ENCODE results near the gene CUL3.

The CUL3 gene

DNA sequence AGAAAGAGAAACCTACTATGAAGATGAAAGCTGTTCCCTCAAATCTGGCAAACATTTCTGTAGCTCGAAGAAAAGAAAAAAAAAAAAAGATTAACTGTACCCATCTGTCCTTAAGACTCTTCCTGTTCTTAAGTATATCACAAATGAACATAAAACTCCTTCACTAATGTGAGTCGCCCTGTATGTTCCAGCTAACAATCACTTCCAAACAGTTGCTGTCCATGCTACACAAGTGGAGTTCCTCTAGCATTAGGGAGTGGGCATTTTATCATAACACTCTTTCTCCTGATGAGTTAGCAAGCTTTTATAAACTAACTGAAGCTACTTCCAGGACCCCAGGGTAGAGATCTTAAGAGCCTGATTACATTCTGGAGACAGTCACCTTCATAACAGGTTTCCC, 5.8 kb downstream of the CUL3 start:
- no peak for DNase-seq

DNA sequence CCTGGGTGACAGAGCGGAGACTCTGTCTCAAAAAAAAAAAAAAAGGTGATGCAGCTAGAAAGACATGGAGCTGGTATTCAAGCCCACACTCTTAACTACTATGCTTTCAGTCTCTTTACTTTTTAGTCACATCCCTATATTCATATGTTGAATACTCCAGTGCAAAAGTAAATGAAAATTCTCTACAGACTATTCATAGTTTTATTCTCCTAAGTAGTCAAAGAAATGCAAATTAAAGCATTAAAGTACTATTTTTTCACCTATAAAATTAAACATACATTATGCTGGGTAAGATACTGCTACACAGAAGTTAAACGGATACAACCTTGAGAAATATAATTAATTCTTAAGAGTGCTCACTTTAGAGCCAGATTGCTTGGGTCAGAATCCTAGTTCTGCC, 7.6 kb downstream of the CUL3 start:
- DNase-seq, result no peak

DNA sequence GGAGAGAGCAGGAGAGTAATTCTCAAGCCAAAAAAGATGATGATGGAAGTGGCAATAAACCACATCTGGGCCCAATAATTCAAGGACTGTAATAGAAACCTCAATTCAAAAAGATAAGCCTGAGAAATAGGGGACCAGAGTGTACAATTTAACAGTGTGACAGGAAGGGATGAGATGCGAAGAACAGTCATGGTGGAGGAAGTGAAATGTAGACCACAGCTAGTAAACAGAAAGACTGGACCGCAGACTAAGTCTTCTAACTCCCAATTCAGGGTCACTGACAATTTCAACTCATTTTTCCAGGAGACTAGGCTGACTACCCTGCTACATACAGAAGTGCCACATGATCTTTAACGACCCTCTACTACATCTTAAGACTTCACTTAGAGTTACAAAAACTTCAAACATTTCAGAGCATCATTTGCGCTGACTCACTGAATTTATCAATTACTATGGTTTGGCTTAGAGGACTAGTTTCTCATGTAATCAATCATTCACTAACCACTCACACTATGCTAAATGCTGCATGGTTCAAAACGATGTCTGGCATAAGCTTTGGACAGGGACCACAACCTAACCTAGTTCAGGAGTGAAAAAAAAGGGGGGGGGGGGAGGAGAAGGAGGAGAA, 9.0 kb downstream of the CUL3 start:
- no peak for DNase-seq

DNA sequence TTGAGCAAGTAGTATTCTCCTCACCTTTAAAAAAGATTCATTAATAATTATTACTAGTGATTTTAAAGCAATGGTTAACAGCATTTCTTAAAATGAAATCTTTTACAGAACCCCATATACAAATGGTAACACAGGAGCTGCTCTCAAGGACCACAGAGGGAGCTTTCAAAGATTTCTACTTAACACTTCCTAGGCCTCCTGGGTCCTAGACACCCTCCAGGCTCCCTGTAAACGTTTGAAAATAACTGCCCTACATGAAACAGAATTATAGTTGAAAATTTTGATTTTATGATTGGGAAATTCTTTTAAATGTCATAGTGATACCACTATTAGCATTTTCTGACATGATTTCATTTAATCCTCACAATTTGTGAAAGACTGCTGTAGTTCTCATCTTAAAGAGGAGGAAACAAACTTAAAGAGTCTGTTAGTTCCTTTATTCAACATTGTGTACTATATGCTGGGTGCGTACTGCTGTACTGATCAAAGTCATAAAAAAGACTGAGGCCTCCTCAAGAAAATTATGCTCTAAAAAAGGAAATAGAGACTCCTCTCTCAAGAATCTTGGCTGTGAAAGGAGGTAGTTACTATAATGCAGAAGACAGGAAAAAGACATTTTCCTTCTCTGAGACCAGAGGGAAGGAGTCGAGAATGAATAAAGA, 10.6 kb downstream of the CUL3 start:
- DNase-seq, result no peak

DNA sequence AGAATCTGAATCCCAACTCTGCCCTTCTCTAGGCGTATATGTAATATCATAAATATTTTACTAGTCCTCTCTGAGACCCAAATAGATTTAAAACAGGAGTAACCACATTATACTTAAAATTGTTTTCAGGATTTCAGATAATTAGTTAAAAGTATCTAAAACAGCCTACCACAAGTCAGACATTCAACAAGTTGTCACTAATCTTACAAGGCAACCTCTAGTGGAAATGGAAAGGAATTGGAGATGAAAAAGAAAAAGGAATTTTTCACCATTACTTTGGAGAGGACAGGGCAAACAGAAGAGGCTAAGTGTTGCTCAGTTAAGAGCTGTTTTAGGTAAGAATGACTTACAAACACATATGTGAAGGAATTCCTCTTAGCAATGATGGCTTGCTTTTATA, 11.4 kb downstream of the CUL3 start:
- DNase-seq, result no peak

DNA sequence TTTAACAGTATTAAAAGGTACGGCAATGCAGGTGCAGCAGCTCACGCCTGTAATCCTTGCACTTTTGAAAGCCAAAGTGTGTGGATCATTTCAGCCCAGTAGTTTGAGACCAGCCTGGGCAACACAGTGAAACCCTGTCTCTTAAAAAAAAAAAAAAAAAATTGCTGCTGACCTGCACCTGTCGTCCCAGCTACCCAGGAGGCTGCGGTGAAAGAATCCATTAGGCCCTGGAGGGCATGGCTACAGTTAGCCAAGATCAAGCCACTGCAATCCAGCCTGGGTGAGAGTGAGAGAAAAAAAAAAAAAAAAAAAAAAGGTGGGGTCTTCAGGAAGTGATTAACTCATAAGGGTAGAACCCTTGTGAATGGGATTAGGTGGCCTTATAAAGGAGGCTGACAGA, 12.8 kb downstream of the CUL3 start:
- no peak for DNase-seq

DNA sequence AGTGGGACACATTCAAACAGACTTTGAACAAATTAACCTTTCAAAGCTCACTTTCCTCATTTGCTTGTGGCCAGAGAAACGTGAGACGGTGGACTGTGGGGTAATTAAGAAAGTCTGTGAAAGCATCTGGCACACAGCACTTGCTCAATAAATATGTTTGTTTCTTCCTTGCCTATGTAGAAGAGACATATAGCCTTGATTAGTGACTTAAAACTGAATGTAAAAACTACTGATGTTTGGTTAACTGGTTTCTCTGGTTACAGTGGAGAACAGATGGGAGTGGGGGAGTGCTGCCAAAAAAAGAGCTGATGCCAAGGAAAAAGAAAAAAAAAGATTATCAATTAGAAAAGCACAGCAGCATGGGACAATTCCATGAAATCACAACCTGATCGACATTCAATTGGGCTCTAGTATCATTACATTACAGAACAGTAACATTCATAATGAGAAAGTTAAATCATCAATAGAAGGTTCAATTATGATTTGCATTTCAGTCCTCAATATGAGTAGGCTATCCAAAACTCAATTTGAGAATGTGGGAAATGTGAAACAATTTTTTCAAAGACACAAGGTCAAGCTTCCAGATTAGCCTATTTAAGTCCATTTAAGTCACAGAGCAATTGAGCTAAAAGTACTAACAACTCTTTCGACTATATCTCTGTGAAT, 14.7 kb downstream of the CUL3 start:
- no peak for DNase-seq

DNA sequence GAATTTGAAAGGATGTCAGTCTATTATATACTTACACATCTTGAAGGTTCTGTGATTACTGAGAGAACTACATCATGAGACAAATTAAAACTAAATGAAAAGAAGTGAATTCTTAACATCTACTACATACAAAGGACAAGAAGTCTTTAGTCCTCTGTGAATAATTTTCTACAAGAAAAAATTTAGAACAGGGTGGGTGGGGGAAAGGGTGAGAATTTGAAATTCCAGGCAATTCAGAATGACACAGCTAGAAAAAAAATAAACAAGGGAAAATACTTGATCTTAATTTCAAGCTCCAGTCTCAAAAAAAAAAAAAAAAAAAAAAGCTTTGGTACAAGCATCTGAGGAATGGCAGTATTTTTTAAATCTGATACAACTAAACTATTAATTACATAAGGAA, 15.5 kb downstream of the CUL3 start:
- DNase-seq, result no peak

DNA sequence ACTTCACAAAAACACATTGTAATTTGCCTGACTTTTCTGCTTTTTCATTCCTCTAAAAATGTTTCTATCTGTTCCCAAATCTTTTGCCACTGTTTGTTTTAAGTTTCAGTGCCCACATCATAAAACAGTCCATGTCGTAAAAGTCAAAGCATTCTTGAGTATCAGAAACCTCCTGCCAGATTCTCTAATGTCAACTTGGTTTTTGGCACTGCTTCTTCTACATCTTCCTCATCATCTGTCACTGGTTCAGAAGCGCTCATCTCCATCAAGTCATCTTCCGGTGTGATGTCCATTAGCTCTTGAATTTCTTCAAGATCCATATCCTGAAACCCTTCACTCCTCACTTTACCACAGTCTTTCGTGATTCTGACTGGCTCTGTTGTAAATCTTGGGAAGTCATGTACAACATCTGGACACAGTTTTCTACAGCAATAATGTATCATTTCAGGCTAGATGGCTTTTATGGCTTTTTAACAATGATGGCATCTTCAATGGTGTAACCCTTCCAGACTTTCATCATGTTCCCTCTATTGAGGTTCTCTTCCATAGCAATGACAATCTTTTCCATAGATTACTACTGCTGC, 19.6 kb downstream of the CUL3 start:
- no peak for DNase-seq

DNA sequence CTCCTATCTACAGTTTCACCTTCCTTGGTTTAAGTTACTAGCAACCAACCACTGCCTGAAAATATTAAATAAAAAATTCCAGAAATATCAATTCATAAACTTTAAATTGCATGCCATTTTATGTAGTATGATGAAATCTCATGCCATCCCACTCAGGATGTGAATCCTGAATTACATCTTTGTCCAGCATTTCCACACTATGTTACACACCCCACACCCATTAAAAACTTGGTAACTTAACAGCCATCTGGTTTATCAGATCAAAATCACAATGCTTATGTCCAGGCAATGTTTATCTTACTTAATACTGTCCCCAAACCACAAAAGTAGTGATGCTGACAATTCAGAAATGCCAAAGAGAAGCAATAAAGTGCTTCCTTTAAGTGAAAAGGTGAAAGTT, 21.6 kb downstream of the CUL3 start:
- no peak for DNase-seq

DNA sequence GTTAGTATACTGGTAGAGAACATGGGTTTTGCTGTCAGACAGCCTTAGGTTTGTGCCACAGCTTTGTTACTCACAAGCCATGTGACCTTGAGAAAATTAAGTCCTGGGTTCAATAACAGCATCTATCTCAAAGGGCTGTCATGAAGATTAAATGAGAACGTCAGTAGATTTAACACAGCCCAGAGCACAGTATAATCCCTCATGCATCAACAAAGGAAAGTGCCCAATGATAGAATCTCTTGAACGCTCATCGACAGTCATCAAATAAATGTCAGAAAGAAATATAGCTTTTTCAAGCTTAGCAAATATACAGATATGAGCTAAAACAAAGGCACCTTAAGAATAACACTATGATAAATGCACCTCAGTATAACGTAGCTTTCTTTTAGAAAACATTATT, 22.3 kb downstream of the CUL3 start:
- no peak for DNase-seq

DNA sequence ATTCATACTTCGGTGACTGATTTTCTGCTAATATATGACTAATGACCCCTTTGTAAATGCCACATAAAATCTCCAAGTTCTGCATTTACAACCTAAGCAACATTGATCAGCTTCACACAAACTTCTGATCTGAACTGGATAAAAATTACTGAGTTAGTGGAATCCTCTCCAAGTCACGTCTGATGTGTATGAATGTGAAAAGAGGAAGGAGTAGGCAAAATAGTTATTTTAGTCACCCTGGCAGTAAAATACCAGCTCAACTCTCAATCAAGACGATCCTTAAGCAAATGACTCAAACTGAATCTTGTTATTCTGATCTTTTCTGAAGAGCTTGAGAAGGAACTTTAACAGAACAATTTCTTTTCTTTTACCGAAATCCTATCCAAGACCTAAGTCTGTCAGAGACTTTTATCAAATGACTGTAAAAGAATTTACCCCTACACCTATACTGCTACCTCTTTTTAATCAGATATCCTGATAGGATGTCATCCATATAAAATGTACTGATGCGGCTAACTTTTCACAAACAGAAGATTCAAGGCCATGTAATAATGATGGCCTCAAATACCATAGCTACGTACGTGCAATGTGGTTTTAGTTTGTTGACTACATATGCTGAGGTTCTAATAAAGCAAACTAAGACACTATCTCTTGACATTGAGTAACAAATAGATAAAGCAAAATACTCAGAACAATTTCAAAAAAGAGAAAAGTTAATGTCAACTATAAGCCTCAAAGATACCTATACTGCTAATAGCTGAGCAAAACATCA, 23.7 kb downstream of the CUL3 start:
- no peak for DNase-seq

DNA sequence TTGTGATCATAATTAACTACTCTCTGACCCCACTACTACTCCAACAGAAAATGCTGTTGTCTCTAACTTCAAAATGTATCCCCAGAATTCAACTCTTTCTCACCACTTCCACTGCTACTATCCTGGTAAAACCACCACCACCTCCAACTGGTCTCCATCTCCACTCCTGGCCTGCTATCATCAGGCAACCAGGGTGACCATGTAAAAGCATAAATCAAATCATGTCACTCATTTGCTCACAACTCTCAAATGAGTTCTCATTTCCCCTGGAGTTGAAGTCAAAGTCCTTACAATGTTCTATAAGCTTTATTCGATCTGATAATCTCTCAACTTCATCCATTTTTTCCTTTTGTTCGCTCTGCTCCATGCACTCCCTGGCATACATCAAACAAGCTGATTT, 24.6 kb downstream of the CUL3 start:
- DNase-seq, result no peak

DNA sequence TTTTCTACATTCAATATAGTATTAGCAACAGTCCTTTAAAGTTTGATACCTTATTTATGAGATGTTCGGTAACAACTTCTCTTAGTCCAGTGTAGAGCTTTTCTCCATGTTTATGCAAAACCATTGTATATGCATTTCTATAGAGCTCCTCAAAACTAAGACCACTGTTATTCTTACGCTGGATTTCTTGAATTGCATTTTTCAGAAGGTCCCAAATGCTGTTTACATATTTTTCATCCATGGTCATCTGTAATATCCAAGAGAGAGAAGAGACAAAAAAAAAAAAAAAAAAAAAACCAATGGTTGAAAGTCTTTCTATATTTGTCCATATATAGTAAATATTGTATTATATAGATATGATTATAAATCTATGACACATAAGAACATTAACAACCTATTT, 27.6 kb downstream of the CUL3 start:
- DNase-seq, result no peak

DNA sequence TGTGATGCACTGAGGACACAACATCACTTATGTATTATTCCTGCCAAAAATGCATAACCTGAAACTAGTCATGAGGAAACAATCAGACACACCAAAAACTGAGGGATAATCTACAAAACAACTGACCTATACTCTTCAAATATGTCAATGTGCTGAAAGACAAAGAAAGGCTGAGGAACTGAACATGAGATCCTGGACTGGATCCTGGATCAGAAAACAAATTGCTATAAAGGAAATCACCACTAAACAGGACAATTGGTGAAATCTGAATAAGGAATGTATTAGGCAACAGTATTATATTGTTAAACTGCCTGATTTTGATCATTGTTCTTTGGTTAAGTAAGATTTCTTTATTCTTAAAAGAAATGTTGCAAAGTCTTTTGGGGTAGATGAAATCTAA, 28.8 kb downstream of the CUL3 start:
- no peak for DNase-seq

DNA sequence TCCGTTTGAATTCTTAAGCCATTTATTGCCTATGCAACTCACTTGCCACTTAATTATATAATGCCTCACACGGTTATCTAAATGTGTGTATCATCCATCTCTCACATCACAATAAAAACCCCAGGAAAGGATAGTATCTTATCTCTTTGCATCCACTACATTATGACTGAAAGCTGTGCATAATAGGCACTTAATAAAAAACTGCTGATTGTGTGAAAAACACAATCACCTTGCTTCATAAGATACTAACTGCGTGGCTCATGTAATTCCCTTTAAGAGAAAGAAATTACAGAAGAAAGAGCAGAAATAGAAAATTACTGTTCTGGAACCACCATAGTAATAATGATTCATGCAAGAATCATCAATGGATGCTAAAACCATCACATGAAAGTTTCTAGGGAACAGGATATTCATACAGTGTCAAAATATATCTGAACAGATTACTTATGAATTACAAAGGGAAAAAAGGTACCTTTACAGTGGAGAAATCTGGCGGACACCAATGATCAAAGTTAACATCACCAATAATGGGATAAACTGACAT, 29.3 kb downstream of the CUL3 start:
- no peak for DNase-seq

DNA sequence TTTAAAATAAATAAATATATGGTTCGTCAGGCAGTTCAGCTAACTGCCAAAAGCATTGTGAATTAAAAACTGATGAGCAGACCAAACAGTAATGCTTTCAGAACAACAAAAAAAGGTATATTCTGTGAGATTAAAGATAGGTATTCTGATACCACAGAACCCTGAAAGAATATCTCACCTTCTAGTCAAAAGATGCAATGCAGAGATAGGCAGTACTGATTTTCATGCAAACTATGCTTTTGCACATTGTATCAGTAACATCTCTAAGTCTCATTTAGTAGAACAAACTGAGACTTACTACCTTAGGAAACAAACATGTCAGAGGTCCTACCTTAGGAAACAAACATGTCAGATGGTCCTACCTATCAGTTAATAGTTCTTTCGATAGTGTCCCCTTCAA, 32.4 kb downstream of the CUL3 start:
- DNase-seq, result no peak

DNA sequence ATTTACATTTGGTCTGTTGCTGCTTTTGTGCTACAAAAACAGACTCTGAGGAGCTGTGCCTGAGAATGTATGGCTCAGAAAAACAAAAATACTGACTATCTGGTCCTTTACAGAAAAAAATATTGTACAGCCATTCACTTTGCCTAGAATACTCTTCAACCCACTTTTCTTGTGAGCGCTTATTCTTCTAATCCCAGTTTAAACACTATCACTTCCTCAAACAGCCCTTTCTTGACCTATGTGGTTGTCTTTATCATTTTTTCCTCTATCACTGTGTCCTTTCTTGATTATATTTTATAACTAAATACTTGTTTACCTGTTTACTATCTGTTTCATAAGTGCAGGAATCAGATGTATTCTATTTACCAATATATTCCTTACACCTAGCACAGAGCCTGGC, 33.5 kb downstream of the CUL3 start:
- no peak for DNase-seq

DNA sequence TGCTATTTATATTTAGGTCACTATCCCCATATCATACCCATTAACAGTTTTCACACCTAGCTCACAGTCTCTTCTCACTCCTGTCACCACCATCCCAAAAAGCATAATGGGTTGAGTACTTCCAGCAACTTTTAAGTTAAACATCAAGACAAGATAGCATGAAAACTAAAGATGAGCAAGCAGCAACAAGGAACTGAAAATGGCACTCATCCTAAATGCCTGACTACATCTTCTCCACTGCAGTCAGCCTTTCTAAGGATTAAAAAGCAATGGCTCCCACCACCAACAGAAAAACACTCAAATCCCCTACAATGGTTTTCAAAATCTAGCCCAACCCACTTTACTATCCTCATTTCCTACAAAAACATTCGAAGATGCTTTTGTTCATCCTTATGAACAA, 38.2 kb downstream of the CUL3 start:
- no peak for DNase-seq

DNA sequence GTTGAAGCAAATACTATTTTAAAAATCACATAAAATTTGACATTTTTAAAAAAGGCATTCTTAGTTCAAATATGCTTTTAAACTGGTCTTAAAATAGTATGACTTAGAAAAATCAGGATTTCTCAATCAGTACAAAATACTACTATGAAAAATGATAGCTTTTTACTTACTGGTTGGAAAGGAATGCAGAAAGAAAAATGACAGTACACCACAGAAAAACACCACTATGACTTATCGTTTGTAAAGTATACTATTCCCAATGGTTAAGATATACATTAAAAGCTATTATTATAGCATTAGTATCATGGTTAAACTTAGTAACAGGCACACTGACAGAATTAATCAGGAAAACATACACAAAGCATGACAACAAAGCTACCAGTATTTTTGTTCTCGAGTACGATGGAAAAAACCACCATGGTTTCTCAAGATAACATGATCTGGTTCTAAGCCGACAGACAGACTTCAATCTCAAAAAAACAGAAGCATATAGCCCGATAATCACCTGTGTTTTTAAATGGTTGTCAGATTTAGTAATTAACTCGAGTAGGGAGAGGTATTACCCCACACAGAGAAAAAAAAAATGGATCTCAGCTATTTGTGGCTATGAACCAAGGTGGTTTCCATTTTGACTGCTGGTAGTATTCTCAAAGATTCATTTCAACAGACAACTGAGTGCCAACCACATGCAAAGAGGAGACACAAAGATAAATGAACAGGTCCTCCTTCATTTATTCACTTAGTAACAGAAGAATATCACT, 39.1 kb downstream of the CUL3 start:
- DNase-seq, result no peak

DNA sequence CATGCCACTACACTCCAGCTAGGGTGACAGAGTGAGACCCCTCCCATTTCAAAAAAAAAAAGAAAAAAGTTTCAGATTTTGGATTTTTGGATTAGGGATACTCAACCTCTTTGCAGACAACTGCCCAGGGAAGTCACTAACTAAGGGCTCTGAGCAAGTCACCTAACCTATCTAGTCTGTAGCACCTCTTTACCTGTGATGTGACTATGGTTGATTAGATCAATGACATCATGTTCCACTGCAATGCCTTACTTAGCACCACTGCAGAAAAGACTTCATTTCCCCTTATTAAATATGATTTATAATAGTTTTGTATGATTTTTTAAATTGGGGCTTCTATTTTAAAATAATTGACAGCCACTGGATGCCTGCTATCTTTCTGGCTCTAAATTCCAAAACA, 41.2 kb downstream of the CUL3 start:
- DNase-seq, result no peak

DNA sequence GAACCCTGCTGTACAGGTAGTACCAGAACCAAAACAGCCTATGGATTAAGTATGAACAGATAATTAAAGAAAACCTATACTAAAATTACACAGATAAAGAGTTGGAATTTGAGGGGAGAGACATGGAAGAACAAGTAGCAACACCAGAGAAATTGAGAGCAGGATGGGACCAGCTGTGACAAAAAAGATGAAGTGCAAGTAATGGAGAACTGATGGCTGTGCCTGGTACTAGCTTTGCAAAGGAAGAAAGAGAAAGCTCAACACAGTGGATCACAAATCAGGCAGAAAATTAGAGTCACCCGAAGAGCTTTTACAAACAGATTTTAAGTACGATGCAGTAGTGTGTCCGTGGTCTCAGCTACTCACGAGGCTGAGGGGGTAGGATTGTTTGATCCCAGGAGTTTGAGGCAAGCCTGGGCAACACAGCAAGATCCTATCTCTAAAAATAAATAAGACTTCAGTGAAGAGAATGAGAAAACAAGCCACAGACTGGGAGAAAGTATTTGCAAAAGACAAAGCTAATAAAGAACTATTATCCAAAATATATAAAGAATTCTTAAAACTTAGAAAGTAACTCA, 46.5 kb downstream of the CUL3 start:
- no peak for DNase-seq
